CD4-positive, alpha-beta T cell treated with Interleukin-15 for 4 hours (primary cell): ENCODE data around the gene MTG2.
A peak's percentile ranks its signal among the peaks of the same experiment; 100 is the strongest.

Experiments used
- DNase-seq: peaks from one replicate; pipeline ENCODE4 v3.0.0-alpha.2; 2020; ENCODE audit warnings: low spot score

The MTG2 gene

DNA sequence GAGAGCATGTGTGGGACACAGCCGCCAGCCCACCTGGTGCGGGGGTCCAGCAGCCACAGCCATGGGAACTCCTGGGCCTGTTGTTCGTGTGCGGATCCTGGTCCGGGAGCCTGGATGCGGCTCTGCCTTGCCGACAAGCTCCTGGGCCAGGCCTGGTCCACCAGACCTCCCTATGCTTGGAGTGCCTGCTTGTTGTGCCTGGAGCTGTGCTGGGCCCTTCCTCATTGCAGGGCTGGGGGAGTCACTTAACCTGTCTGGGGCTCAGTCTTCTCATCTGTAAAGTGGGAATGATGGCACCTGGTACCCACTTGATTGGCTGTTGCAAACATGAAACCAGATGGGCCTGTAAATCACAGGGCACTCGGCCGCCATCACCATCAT, 52.9 kb downstream of the MTG2 start:
- DNase-seq = no peak

DNA sequence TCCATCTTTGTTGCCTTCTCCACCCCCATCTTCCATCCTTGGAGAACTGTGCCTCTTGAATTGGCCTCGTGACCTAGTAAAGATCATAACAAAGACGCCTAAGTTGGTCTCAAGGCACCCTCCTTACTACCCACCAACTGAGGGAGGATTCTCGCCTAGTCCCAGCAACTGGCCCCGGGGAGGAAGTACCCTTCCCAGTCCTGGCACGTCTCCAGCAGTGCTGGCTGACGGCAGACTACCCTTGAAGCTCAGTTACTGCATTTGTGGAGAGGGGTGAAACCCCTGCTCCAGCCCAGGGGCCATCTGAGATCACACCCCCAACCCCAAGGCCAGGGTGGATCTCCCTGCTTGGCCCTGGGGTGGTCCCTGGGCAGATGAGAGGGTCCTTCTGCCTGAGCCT, 53.4 kb downstream of the MTG2 start:
- DNase-seq = no peak

DNA sequence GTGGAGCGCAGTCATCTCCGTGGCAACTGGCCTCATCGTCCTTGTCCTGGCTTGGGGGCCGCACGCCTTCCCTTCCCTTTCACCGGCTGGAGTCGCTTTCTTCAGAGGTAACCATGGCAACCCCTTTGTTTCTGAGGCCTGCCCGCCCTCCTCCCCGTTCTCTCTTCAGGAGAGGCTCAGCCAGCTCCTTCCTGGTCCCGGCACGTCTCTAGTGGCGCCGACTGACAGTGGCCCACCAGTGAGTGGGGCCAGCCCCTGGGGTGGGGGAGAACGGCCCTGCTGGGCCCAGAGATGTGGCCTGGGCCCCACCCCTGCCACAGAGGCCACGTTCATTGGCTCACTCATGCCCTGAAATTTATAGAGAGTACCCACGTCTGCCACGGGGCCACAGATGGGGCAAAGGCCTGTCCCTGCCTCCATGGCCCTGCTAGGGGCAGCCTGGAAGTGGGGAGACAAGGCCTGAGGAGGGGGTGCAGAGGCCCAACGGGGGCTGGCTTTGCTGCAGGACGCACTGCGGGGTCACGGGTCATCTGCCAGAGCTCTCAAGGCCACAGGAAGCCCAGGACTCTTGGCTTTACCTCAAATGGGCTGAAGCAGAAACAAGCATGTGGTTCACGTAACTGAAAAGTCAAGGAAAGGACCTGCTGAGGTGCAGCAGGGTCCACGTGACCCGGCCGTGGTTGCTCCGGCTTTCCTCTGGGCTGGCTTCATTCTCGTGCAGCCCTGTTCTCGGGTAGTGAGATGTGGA, 54.1 kb downstream of the MTG2 start:
- no peak for DNase-seq

DNA sequence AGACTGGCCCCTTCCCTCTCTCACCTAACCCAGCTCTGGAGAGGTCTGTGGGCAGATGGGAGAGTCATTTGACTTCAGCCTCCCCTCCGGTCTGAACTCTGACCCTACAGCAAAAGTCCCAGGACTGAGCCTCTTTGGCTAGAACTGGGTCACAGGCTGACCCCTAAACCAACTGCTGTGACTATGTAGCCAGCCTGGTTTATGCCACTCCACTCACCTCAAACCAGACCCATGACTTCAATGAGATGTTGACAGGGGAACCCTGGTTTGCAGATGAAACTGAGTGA, 54.6 kb downstream of the MTG2 start:
- DNase-seq = no peak

DNA sequence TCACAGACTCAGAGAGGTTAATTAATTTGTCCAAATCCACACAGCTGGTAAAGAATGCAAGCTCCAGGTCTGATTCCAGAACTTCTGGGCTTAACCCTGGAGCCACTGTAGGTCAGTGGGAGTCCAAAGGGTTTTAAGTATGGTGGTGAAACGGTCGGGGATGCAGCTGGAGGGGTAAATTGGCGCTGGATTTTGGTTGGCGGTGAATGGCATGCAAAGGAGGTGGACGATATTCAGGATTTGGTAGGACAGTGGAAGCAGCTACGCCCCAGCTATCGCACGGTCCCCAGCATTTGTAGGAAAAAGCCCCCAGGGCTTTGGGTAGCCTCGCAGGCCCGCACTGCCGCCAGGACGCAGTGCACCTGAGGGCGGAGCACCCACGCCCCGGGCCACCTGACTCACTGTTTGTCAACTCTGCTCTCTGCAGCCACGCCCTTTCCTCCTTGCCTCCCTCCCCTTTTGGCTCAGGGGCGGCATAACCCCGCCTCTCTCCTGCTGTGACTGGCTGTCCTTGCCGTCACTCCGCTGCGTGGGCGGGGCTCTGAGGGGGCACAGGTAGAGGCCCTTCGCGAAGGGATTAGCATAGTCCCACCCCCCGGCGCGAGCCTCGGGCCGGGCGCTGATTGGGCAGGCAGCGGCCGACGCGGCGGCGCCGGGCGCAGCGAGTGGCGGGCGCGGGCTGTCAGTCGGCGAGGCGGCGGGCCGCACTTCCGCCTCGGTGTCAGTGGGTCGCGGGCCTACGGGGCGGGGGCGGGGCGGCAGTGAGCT, 55.2 kb downstream of the MTG2 start, which contains the start of gene OSBPL2:
TSS of gene OSBPL2 (plus strand) at position 721 of the 768 bp plus-strand sequence. CDS start 17,664 bp downstream, outside the sequence.
- peak; percentile 100 for DNase-seq

DNA sequence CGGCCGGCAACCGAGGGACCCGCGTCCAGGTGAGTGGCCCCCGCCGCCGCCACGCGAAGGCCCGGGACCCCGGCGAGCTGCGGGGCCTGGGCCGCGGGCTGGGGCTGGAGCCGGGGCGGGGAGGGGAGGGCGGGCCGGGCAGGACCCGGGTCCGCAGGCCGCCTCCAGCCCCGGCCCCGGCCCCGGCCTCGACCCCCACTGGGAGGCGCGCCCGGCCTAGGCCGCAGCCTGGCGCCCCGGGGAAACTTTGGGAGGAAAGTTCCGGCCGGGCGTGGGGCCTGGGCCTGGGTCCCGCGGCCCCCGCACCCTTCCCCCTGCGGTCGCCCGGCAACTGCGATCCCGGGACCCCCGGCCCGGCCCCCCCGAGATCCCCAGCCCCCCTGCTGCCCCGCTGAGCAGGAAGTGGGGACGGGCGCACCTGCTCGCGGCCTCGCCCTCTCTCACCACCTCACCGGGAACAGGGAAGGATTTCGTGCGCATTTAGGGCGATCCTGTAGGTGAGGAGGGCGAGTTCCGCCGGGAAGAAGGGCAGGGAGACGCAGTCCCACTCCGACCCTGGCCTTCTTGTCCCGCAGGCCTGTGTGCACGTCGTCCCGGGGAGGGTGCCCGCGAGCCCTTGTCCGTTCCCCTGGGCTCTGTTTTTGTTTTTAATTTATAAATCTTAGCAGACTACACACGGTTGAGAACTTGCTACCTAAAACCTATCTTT, 55.9 kb downstream of the MTG2 start:
- DNase-seq = no peak

DNA sequence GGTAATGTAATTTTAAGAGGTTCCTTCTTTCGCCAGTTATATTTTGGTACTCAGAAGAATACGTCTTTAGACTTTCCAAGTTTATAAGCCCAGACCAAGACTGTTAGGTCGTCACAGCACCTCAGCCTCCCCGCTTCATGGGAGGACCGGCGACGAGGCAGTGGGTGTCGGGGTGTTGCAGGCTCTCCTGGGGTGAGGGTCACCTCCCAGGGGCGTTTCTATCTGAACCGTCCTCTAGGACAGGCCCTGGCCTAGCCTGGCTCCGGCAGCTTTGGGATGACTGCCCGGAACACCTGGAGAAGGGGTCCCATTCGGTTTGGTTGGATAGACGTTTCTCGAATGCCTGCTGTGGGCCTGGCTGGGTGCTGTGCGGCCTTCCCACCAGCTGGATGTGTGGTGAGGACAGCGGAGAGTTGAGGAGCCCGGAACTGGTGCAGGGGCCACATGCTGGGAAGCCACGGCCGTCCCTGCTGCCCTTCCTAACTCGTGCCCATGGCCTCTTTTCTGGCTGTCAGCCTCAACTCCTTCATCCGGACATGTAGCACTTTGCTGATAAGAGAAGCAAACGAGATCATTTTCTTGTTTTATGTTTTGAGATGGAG, 56.6 kb downstream of the MTG2 start:
- DNase-seq = no peak

DNA sequence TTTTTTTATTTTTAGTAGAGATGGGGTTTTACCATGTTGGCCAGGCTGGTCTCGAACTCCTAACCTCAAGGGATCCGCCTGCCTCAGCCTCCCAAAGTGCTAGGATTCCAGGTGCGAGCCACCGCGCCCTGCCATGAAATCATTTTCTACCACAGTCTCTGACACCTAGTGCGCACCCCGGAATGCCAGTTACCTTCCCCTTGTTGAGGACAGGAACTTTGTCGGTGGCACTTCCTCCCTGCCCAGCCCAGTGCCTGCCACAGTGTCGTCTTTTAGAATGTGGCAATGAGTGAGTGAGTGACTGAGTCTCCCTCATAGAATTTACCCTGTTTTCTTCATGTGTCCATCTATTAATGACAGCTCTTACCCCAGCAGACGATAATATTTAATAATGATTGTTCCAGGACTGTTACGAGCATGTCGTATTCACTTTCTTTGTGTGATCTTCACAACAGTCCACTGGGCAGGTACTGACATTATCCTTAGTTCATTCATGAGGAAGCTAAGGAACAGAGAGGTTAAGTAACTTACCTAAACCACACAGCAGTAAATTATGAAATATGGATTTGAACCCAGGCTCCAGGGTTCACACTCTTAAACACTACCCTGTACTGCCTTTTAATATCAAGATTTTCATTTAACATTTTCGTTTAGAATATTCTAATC, 57.3 kb downstream of the MTG2 start:
- DNase-seq = no peak

DNA sequence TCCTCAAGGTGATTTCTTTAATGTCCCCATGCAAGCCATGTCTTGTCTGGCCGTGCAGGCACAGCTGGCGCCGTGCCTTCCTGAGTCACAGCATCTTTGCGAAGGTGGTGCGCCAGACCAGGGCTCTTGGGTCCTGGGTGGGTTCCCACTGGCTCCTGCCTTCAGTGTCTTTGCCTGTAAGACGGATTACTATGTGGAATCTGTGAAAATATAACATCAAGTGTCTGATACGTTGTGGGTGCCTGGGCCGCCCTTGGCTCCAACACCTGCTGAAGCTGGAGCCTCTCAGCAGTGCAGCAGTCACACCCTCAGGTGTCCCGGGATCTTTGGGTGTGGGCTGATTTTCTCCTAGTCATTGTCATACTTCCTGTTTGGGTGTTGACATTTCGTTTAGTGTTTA, 58.7 kb downstream of the MTG2 start:
- no peak for DNase-seq

DNA sequence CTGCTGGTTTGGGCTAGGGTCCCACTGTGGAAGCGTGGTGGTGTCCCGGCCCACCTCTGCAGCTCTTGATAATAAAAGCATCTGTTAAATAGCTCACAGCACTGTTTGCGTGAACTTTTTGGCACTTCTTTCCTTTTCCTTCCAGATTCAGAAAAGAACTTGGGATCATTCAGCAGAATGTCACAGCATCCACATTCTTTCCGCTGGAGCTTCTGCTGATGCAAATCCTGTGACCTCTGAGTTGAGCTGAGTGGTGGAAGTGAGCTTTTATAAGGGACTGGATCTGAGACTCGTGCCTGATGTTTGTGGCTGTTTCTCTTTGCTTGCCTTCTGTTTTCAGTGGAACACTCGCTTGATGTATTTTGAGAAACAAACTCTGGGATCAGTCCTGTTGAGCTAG, 59.3 kb downstream of the MTG2 start:
- no peak for DNase-seq

DNA sequence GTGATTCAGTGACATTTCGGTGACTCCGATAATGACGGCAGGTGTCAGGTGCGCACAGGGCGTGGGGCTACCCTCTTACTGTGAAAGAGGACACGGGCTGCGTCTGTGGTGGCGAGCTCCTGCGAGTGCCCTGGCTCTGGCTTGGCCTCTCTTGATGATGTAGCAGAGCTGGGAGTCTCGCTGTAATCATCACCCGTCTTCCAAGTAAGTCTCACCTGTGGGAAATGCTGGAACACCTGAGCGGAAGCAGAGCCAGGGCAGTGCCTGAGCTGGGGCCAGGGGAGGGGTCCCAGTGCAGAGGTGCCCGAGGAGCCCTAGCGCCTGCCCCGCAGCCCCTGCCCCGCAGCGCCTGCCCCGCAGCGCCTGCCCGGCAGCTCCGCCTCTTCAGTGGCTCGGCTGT, 60.3 kb downstream of the MTG2 start:
- DNase-seq = no peak

DNA sequence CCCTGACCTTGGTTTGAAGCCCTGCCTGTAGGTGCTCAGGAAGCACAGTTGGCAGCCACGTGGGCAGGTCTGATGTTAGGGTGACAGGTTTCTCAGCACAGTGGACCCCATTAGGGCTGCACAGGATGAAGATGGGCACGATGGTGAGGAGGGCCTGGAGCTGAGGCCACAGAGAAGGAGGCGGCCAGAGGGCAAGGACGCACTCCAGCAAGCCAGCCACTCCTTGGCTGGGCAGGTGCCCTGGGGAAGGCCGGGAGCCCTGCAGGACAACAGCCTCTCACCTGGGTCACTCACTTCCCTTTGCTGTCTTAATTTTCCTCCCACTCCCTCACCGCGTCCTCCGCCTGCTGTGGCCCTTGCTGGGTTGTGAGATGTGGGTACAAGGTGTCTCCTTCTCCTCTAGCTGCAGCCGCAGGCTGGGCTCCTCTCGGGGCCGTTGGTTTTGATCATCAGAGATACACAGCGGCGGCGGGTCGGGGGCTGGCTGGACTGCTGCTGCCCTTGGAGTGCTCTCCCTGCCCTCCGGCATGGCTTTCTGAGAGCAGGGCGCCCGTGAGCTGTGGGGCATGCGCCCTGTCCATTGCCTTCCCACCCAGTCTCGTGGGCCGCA, 61.2 kb downstream of the MTG2 start:
- no peak for DNase-seq

DNA sequence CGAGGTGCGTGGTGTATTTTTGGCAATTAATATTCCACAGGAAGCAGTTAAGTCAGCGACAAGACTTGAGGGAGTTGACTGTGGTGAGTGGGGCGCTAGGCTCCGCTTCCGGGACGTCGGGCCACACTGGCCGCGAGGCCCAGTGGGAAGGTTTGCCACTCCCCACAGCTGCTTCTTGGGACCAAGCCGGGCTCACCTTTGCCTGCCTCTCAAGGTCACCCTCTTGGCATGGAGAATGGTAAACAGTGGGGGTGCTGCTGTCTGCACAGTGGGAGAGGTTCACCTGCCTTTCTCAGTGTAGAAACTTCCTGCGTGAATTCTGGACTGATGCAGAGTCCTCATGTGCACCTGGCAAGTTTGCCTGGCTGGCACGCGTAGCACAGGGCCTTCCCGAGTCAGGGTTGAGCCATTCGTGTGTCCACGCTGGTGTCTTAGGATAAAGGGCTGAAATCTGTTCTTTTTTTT, 61.8 kb downstream of the MTG2 start:
- DNase-seq = no peak

DNA sequence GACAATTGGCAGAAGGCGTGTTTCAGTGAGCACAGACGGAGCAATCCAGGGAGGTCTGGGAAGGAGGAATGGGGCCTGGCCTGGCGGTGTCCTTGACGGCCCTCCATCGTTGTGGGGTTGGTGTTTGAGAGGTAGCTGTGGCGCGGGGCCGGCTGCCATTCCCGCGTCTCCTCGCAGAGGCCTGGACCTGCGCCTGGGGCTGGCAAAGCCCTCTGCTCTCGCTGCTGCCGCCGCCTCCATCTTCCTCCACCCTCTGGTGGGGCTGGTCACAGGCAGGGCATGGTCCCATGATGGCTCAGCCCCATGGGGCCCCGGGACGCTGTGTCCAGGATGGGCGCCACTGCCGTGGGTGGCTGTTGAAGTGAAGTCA, 63.1 kb downstream of the MTG2 start:
- DNase-seq = no peak

DNA sequence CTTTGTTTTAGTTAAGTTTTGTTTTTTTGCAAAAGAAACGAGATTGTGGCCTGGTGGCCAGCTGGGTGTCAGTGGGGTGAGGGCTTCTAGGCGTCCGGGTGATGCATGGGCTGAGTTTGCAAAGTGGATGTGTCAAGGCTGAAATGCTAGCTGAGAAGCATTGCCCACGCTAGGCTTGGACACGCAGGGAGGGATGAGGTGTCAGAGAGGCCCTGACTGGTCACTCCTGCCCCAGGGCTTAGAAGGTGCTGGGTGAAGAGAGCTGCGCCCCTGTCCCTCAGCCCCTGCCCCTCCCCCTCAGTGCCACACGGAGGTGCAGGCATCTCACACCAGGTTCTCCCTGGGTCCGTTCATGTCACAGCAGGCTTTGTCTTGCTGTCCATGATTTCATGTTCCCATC, 63.6 kb downstream of the MTG2 start:
- DNase-seq = no peak

DNA sequence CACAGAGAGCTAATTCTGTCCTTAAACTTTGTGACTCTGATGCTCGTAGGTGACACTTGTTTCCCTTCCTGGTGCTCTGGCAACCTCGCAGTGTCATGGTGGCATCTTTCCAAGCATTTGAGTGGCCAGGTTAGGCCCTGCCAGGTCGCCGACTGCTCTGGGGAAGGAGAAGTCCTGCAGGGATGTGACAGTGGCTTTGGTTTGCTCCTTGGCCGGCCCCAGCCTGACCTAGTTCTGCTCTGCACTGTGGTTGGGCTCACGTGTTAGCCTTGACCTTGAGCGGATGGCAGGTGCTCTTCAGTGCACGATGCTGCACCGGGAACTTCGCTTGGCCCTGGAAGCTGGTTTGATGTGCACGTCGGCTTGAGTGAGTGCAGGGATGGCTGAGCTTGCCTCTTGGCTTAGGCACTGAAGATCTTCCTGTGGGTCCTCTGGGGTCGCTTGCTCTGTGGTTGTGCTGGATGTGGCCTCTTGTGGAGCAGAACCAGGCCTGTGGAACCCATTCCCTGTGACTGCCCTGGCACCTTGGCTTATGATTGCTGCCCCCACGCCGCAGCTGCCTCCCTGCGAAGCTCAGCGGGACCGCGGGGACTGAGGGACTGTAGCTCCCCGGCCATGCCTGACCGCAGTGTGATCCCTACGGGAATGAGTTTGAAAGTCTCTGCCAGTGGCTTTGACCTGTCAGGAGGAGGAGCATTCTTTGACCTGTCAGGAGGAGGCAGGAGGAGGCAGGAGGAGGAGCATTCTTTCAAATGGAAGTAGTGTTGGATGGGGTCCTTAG, 64.2 kb downstream of the MTG2 start:
- no peak for DNase-seq

DNA sequence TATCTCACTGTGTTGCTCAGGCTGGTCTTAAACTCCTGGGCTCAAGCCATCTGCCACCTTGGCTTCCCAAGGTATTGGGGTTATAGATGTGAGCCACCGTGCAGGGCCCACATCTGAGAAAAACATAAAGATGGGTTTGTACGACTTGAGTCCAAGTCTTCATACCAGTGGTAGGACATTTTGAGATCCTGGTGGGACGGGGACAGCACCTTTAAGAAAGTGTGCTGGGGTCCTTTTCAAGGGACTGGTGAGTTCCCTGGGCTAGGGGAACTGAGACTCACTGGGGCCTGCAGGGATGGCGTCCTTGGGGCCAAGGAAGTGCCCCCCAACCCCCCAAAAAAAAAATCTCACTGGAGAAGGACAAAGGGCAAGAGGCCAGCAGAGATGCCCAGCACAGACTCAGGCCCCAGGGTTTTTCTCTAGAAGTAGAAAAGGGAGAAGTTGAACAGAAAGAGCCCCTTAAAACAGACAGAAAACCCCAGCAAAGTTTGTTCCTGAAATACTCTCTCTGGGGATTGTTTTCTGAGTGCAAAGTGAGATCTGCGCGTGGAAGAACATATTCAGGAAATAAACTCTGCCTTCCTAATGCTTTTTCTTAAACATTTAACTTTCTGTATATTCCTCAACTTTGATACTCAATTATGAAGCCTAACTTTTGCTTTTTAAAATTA, 66.2 kb downstream of the MTG2 start:
- DNase-seq = no peak

DNA sequence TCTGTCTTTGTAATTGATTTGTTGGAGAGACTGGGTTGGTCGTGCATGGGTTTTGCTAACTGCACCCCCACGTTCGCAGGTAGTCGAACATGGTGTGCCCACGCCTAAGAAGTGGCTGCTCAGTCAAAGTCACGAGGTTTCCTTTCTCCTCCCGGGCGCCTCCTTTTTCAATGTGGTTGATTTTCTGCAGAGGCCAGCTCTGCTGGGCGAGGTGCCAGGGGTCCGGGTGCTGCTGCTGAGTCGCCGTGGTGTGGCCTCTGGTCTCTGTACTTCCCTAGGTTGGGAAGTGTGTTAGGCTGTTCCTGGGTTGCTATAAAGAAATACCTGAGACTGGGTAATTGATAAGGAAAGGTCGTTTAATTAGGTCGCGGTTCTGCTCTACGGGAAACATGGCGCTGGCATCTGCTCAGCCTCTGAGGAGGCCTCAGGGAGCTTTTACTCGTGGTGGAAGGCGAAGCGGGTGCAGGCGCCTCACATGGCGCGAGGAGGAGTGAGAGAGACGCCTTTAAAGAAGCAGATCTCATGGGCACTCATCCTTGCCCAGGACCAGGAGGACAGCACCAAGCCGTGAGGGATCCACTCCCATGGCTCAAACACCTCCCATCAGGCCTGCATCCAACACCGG, 69.6 kb downstream of the MTG2 start:
- no peak for DNase-seq
